Endothelial cell of umbilical vein (primary cell): ENCODE data around the gene FNDC5.

Source experiments
- CTCF ChIP-seq, 2 donors: IDR thresholded peaks; 1 replicate in 1 of 2; 2 replicates in 1 of 2; pipeline ENCODE4 v1.5.1; 2011; ENCODE audit warnings: low read length in 2 of 2, mild to moderate bottlenecking in 2 of 2, moderate library complexity in 2 of 2, control low read depth in 1 of 2, inconsistent platforms in 1 of 2, low read depth in 1 of 2; ENCODE audit not compliant: insufficient read depth in 1 of 2; ENCODE audit errors: extremely low read depth in 1 of 2
- EZH2 ChIP-seq: IDR thresholded peaks from 2 replicates; pipeline ENCODE4 v1.6.1; 2012; ENCODE audit warnings: borderline replicate concordance, low read depth, mild to moderate bottlenecking, moderate library complexity, low read length, inconsistent platforms; ENCODE audit not compliant: severe bottlenecking
- FOS ChIP-seq: IDR thresholded peaks from 2 replicates; pipeline ENCODE4 v1.6.1; 2011; ENCODE audit warnings: mild to moderate bottlenecking, low read length, moderate library complexity, borderline replicate concordance; ENCODE audit not compliant: insufficient read depth
- JUN ChIP-seq: IDR thresholded peaks from 2 replicates; pipeline ENCODE4 v1.6.1; 2011; ENCODE audit warnings: borderline replicate concordance, low read depth; ENCODE audit not compliant: insufficient read length, insufficient read depth
- MAX ChIP-seq: IDR thresholded peaks from 2 replicates; pipeline ENCODE4 v1.6.1; 2011; ENCODE audit not compliant: insufficient read depth, insufficient read length
- POLR2A ChIP-seq: IDR thresholded peaks from 2 replicates; pipeline ENCODE4 v1.6.1; 2012; ENCODE audit warnings: low read depth, mild to moderate bottlenecking, control low read depth, low read length
- POLR2AphosphoS5 ChIP-seq: IDR thresholded peaks from 2 replicates; pipeline ENCODE4 v1.6.1; 2012; ENCODE audit warnings: low read depth, mild to moderate bottlenecking, control low read depth, low read length, moderate library complexity; ENCODE audit not compliant: insufficient read depth

GRCh38 chr1:32898056-32898455, 27.3 kb upstream of the FNDC5 start:
- TF ChIP-seq POLR2A (no peak), POLR2AphosphoS5 (no peak), CTCF (IDR thresholded peaks at IDR 0.05; ENCODE audit: extremely low read depth in 1 of 2, insufficient read depth in 1 of 2, low read depth in 1 of 2, low read length in 2 of 2) (no peak), EZH2 (no peak), MAX (no peak), JUN (no peak), FOS (no peak)
